G401.6 (cell line): ENCODE results near the gene WDR37.

ENCODE experiments used
- FAIRE-seq: peaks from 2 replicates; lab custom pipeline; 2012; peaks lifted over from hg19 to GRCh38; lab: Jason Lieb, UNC

WDR37 gene

DNA sequence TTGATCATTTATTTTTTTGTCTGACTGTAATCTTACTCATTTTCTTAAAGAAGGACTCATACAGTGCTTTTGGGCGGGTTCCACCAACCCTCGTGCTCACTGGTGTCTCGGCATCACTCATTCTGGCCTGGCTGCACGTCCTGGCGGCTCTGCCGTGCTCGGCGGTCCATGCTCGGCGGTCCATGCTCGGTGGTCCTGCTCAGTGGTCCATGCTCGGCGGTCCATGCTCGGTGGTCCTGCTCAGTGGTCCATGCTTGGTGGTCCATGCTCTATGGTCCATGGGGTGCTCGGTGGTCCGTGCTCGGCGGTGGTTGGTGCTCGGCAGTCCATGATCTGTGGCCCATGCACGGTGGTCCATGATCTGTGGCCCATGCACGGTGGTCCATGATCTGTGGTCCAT is 72.5 kb downstream of the WDR37 start:
- FAIRE-seq, result no peak

DNA sequence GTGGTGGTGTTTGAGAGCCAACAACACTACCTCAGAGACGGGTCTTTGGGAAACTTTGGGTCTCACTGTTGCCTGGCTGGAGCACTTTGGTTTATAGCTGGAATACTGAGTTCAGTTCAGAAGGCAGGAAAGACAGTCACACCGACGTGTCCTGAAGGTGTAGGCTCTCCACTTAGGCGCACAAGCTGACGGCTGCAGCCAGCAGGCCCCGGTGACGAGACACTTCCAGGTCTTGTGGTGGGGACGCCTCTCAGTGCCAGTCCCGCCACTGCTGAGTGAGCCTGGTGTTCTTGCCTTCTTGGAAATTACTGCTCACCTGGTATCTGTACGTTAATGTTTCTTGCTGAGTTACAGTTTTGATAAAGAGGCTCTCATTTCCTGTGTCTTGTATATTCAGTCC is 74.0 kb downstream of the WDR37 start:
- FAIRE-seq, result no peak

DNA sequence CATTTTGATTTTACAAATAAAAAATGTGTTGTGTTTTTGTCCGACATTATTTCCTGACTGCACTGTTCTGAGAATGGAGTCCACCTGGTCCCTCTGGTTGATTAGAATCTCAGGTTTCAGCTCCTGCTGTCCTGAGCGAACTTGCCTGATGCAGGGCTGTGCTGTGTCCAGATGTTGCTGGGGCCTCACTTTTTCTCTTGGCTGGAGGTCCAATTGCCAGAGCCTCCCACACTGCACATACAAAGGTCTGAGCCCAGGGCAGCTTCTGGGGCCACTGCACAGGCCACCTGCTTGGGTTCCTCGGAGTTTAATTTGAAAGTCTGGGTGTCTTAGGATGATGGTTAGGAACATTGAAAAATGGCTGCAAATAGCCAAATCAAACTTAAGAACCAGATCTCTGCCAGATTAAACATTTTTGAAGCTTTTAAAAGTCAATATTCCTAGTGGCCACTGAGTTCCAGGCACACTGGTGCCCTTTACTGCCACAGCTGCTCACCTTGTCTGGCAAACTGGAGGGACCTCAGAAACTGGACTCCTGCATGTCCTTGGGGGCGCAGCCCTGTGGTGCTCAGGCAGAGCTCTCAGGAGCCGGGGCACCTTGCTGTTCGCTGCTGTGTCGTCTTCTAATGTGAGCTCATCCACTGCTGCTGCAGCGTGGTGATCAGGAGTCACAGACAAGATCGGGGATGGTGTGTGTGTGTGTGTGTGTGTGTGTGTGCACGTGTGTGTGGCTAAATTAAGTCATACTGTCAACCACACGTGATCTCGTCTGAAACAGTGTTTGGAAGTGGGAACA is 75.0 kb downstream of the WDR37 start:
- no peak for FAIRE-seq

DNA sequence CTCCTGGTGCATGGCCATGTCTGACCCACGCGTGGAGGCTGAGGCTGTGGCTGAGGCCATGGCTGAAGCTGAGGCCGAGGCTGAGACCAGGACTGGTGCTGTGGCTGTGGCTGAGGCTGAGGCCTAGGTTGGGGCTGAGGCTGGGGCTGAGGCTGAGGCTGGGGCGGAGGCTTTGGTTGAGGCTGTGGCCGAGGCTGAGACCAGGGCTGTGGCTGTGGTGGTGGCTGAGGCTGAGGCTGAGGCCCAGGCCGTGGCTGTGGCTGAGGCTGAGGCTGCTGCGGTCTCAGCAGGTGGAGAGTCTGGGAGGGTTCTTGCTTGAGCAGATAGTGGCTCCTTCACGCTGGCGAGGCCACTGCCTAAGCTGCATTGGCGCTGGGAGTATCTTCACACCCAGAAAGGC is 76.4 kb downstream of the WDR37 start:
- FAIRE-seq, result no peak

DNA sequence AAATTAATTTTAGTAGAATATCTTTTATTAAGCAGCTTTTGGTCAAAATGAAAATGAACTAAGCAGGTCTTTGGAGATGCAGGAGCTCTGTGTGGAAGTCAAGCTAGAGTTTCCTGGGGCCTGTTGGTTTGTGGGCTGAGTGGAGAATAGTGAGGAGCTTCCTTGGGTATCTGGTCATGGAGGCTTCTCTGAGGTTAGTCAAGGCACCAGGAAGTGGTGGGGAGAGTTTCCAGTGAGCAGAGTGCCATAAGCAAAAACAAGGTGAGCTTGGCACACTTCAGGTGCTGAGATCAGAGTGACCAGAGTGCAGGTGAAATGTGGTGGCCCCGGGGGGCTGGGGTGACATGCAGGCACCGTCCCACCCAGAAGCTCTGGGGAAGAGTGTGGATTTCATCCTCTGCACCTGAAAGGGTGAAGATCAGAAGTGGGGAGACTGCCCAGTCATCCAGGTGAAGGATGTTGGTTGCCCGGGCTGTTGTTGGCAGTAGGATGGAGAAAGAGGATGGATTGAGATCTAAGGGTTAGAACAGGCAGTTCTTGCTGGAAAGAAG is 77.4 kb downstream of the WDR37 start:
- no peak for FAIRE-seq

DNA sequence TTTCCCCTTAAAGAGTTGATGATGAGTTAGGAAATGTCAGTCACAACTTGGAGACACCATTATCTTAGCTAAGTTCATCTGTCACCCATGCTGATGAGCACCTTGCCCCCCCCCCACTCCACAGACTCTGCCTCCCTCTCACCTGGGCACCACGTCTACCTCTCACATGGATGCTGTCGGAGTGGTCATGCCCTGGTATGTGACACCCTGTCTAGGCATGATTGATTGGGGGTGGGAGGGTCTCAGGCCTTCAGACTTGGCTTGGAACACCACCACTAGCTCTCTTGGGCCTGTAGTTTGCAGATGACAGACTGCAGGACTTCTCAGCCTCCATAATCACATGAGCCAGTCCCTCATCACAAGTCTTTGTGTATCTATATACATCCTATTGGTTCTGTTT is 78.0 kb downstream of the WDR37 start:
- no peak for FAIRE-seq

DNA sequence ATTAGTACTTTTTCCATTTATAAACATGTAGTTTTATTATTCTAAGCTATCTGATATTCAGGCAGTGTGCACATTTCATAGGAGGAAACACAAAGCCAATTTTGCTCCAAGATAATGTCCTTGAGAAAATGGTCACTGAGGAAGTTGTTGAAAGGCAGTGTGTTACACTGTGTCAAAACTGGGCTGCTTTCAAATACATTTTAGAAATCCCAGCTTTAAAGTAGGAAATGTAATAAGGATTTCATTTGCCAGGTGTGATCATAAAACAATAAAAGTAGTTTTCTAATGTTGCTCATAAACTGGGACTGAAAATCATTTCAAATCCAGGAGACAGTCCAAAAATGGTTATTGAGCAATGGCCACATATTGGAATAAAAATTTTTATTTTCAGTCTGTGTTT is 80.1 kb downstream of the WDR37 start:
- no peak for FAIRE-seq

DNA sequence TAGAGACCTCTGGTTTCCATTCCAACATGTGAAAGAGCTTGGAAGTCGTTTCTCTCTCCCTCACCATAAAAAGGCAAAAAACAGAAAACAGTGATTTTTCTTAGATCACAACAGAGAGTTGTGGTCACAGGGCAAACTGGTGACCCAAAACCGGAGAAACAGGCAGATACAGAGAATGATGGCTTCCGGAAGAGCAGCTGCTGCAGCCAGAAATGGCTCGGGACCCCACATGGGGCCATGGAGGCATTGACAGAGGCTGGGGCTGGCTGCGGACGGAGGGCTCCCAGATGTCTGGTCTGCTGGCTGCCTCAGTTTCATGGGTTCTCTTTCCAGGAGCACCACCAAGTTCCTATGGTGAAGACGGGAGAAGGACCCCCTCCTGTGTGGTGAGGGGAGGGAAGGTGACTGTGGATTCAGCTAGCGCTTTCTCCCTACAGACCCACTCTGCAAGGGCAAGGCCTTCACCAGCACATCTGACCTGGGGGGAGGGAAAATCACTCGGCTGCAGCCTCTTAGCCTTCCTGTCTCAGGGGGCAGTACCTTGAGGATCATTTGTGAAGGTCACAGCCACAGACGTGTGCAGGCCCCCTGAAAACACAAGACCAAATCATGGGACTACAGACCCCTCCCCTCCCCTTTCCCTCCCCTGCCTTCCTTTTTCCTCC is 81.4 kb downstream of the WDR37 start:
- no peak for FAIRE-seq

DNA sequence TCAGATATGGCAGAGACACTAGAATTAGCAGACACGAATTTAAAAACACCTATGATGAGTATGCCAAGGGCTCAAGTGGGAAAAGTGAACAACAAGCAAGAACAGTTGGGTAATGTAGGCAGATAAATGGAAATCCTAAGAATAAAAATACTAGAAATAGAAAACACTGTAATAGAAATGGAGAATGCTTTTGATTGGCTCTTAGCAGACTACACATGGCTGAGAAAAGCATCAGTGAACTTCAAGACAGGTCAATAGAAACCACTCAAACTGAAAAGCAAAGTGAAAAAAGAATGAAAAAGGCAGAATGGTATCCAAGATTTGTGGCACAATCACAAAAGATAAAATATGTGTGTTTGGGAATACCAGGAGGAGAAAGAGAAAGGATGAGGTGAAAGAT is 82.3 kb downstream of the WDR37 start:
- no peak for FAIRE-seq

DNA sequence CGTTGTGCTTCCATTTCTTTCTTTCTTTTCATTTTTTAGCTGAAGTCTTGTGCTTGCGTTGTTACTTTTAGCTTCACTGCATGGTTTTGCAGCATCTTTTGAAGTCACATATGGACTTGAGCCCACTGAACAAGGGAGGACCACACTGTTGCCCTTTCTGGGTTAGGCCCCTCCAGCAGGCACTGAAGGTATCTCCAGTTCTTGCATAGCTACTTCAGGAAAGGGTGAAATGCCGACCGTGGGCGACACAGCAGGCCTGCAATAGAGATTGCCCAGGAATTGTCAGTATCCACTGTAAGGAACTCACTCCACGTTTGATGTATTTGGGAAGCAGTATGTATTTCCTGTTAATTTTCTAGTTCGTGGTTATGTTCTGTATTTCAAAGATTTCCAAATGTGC is 85.1 kb downstream of the WDR37 start:
- no peak for FAIRE-seq

DNA sequence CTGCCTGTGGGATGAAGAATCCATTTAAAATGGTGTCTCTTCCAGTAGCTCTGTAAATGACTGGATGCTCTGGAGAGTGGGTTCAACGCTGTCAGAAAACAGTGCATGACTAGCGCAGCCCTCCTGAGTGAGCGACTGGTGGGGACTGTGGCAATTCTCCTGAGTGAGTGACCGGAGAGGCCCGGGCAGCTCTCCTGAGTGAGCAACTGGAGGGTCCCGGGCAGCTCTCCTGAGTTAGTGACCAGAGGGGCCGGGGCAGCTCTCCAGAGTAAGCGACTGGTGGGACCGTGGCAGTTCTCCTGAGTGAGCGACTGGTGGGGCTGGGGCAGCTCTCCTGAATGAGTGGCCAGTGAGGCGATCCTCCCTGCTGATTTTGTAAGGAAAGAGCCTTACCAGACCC is 85.5 kb downstream of the WDR37 start:
- no peak for FAIRE-seq

DNA sequence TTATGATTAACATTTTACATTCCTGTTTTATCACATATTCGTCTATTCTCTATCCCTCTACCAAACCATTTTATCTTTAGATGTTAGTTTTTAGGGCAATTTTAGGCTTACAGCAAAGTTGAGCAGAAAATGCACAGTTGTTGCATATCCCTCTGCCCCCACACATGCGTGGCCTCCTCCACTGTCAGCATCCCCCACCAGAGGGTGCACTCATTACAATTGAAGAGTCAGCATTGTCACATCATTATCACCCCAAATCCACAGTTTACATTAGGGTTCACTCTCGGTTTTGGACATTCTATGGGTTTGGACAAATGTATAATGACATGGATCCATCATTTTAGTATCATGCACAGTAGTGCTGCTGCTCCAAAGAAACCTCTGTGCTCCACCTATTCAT is 86.4 kb downstream of the WDR37 start:
- FAIRE-seq, result no peak

DNA sequence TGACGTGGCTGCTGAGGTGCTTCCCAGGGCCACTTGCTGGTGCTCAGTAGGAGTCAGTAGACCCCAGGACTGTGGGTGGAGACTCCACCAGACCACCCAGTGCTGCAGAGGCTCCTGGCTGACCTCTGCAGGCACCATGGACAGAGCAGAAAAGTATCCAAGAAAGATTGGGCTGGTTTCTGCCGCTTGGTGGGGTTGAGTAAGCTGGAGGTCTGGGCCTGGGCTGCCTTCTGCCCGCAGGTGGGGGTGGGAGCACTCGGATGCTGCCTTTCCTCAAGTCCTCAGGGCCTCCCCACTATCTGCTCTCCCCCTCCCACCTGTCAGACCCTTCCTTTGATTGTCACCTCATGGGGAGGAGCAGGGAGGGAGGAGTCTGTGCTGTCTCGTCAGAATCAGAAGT is 91.6 kb downstream of the WDR37 start:
- no peak for FAIRE-seq

DNA sequence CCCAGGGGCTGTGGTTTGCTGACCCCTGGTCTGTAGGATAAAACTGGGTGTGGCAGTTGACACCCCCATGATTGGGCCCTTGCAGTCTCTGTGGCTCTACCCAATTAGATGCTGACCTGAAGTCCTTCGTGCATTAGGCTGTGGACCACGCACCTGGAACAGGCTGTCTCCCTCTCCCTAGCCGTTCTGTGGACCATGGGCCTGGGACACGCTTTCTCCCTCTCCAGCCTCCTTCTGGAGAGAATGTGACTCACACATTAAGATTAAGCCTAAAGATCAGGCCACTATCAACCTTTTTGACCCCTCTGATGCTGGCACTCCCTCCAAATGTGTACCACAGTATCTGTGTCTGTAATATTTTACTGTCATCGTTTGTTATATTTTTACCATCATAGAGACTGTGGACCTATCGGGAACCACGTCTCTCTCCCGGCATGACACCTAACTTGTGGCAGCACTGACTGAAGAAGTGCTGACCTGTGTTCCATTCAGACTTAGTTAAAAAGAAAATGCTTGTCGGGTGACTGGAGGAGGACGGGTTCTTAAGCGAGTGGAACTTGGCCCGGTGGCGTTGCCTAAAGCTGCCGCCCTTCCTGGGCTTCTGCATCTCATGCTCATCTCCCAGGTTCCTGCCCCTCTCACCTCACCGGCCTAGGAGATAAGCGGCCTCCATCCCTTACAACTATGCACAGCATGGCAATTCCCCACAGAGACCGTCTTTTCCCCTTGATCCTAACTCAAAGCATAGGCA is 92.8 kb downstream of the WDR37 start:
- FAIRE-seq, result no peak

DNA sequence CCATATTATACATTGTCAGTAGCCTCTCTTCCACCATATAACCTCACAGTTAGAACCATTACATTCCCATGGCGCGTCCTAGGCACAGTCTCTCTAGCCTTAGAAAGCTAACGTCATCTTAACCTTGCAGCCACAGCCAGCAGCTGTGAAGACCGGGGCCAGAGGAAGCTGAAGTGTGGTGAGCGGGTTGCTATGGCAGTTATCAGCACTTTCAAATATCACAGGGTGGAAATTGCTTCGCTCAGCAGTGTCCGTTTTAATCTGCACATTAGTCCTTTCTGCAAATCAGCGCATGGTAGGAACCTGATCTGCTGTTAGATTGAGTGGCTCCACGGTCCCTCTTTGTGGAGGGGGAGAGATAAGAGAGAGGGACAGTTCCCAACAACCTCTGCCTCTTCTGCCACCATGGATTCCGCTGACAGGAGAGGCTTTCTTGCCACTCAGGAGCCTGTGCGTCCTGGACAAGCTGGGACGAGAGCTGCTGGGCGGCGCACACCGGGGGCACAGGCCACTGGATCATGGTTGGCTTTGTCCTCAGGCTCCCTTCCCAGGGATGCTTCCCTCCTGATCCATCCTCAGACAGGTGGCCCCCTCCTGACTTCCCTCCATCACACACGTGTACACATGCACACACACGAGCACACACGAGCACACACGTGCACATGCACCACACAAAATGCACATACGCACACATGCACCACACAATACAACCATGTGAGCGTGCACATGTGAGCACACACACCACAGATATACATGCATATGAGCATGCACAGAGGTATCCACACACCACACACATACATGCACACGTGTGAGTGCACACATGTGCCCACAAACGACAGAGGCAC is 93.8 kb downstream of the WDR37 start:
- no peak for FAIRE-seq

DNA sequence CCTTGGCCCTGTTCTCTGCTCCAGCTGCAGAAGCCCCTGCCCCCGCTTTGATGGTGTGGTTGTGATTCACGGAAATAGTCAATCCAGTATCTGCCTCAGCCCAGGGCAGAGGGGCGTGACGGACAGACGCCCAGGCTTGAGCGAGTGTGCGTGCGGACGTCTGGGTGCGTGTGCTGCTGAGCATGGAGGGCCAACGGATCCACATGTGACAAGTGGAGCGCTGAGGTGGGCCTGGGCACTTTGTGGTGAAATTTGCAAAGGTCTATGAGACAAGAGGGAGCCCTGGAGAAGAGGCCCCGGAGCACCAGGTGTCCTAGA is 94.4 kb downstream of the WDR37 start:
- no peak for FAIRE-seq

DNA sequence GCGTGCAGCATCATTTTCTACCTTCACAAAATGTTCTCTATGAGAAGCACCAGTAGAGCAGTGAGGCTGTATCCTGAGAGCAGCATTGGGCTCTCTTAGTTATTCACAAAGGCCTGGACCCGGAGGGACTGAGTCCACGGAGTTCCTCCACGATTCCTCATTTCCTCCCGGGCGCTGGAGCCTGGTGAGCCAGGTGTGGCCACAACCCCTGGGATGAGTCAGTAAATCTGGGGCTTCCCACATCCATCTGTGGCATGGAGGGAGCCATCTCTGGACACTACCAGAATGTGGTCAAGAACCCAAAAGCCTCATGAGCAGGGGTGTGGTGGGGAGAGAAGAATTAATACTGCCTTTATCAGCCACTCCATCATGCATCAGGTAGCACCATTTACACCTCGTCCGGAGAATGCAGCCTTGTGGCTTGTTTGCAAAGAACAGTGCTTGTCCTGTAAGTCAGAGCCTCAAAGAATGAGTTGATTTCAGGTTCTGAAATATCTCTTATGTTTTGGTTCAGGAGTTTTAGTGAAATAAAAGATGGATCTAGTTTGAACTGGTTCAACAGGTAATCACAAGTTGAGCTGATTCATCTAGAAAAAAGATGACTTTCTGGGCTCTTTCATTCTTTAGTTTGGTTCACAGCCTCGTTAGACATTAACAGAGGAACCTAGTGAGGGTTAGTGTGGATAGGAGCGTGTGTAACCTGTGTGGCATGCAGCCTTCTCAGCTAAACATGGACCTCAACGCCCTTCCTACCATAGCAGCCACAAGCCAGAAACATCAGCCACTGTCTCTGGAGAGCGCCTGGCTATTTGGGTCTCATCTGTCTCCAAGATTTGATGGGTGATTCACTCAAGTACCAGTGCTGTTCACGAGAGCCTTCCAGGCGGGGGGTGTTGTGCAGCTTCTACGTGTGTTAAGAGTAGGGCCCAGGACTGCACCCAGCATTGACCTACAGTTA is 95.2 kb downstream of the WDR37 start:
- FAIRE-seq, result no peak

DNA sequence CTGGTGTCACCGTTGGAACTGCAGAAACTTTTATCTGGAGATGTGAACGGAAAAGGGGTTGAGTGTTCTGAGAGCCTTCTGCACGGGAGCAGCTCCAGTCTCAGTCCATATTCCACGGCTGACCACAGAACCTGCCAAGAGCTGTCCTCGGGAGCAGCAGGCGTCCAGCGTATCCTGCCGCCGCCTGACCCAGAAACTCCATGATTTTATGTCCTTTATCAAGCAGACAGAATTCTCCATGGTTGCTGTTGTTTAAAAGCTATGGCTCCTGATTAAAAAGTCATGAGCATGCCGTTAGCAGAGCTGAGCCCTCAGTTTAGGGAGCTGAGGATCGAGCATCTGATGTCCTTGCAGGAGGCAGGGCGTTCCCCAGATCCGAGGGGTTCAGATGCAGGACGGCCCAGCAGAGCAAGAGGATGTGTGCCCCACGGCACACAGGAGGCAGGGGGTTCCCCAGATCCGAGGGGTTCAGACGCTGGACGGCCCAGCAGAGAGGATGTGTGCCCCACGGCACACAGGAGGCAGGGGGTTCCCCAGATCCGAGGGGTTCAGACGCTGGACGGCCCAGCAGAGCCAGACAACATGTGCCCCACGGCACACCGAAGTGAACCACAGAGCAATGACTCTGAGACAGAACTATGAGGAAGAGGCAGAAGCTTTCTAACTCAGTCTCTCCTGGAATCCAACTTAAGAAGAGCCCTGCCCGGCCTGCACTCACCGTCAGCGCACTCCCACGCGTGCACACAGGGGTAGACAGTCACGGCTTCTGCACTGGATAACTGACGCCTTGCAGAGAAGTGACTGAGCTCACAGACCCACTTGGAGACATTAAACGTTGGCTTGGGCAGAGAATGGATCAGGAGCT is 96.4 kb downstream of the WDR37 start:
- FAIRE-seq, result no peak

DNA sequence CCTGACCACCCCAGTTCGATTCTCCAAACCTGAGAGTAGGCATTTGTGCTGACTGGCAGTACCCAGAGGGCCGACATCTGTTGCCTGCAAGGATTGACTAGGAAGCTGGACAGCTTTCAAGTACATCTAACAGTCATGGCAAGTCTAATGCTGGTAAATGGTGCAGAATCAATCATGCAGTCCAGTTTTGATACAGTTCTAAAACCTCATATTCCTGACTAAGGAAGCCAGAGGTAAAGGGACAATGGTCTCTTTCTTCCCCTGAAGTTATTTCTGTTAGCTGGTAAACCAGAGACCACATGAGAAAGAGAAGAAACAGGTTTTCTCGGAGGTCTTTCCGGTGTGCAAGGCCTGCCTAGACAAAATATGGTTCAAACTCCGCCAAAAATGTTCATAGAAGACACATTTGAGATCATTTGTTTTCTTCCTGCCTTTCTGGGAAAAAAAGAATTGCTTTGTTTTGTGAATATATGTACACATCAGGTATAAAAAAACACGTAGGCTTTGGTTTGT is 97.1 kb downstream of the WDR37 start:
- no peak for FAIRE-seq

DNA sequence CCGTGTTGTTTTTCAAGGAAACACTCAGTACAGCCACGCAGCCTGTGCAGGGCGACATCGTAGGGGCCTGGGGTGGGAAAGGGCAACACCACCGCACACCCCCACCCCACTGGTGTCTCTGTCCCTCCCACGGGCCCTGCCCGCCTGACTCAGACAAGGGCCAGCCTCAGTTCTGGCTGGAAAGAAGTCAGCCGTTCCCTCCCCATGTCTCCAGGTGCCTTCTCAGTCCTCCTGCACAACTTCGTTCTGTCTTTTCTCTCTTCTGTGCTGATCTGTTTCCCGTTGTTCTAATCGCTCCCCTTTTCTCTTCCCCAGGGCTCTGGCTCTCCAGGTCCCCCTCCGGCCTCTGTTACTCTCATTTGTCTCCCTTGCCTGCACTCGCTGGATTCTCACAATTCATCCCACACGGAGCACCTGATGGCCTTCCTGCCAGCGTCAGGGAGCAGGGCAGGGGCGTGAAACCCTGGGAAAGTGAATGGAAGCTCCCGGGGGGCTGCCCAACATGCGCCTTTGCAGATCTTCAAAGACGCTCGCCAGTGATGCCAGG is 97.7 kb downstream of the WDR37 start:
- no peak for FAIRE-seq
